Thyroid gland (tissue), 4 donors: Measurements from ENCODE around the gene LRBA.

Source experiments
- POLR2A ChIP-seq, 2 donors: fragments of 450-650 bp; IDR thresholded peaks; one replicate each; pipeline ENCODE4 v1.6.1; 2017; ENCODE audit warnings: antibody characterized with exemption in 2 of 2, mild to moderate bottlenecking in 2 of 2, moderate library complexity in 1 of 2
- TF ChIP-seq, protein P1 (sequence below), 6 experiments: fragments of 200-600 bp in 3 of 6; fragments of 450-650 bp in 3 of 6; sonication (generic) in 3 of 6; IDR thresholded peaks; one replicate each; pipeline ENCODE4 v1.5.1; 2016 to 2019; ENCODE audit warnings: antibody characterized with exemption in 6 of 6, mild to moderate bottlenecking in 2 of 6, inconsistent platforms in 1 of 6, moderate library complexity in 1 of 6

DNA sequence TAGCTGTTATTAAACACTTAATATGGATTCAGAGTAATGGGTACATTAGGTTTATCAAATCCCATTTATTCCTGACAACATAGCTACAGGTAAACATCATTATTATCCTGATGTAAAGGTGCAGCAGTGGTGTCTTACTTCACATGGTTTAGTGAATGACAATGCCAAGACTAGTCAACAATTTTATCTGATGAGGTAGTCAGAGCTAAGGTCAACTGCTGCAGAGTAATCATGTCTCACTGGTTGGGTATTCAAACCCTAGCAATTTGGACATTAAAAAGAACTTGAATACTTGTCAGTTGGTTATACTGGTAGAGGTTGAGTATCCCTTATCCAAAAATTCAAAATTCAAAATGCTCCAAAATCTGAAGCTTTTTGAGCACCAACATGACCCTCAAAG, 315.5 kb downstream of the LRBA start:
- TF ChIP-seq, protein P1, sequence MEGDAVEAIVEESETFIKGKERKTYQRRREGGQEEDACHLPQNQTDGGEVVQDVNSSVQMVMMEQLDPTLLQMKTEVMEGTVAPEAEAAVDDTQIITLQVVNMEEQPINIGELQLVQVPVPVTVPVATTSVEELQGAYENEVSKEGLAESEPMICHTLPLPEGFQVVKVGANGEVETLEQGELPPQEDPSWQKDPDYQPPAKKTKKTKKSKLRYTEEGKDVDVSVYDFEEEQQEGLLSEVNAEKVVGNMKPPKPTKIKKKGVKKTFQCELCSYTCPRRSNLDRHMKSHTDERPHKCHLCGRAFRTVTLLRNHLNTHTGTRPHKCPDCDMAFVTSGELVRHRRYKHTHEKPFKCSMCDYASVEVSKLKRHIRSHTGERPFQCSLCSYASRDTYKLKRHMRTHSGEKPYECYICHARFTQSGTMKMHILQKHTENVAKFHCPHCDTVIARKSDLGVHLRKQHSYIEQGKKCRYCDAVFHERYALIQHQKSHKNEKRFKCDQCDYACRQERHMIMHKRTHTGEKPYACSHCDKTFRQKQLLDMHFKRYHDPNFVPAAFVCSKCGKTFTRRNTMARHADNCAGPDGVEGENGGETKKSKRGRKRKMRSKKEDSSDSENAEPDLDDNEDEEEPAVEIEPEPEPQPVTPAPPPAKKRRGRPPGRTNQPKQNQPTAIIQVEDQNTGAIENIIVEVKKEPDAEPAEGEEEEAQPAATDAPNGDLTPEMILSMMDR (IDR thresholded peaks at IDR 0.05) = no peak
- TF ChIP-seq POLR2A (IDR thresholded peaks at IDR 0.05) = no peak
